Activated naive CD8-positive, alpha-beta T cell treated with anti-CD3 and anti-CD28 coated beads, Interleukin-2, amount 50 U/mL, for 16 hours (primary cell): ENCODE data around the gene EVPLL.
"Not testable (repeated sequence)": the region's sequence is repeated elsewhere in the genome, so short reads cannot be mapped to it uniquely, and the experiment has no call there.

Source experiments
- DNase-seq: peaks from one replicate; pipeline ENCODE4 v3.0.0-alpha.2; 2020; ENCODE audit warnings: low read depth, low spot score

EVPLL gene

DNA sequence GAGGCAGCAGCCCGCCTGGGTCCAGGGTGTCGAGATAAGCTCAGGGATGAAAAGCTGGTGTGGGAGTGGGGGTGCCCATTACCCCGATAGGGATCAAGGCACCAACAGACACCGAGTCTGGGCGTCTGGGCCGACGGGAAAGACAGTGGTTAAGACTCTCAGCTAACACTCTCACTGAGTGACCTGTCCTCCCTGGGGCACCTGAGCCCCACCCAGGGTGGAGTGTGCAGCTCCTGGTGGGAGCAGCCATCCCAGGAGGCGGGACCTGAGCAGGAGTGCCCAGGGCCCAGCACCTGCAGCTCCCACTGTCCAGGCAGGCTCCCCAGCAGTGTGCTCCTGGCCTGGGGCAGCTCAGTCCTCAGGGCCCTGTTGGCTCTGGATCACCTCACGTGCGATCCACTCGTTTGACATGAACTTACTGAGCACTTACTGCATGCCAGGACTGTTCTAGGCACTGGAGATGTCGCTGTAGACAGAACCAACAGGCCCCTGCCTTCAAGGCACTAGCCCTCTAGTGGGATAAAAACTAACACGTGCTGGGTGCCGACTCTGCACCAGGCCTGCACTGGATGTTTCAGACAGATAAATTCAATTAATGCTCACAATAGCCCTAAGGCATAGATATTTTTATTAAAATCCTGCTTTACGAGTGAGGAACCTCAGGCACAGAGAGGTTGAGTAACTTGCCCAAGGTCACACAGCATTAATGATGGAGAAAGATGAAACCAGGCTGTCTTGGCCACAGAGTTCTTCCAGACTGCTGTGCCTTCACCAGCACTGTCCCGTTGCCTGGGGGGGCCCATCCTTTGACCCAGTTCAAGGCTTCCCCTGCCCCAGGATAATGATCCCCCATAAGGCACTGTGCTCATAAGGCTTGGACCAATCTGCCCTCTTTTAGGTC is 1.9 kb downstream of the EVPLL start:
- DNase-seq: no peak

GRCh38 chr17:18380471-18381157 is 3.0 kb downstream of the EVPLL start:
- DNase-seq: no peak

- no peak for DNase-seq
These were observed 3.8 kb downstream of the EVPLL start for GRCh38 chr17:18381158-18381952.

DNA sequence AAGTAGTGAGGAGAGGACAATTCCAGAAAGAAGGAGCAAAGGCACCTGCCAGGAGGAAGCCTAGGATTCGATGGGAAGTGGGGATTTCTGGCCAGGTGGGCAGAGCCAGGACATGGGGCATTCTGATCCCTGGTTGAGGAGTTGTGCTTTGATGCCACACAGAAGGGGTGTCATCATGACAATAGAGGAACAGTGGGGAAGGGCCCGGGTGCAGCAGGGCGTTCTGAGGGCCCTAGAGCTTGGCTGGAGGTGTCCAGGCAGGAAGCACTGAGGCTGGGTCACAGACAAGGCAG is 4.3 kb downstream of the EVPLL start:
- DNase-seq: no peak

- DNase-seq: no peak
These were observed 5.0 kb downstream of the EVPLL start for GRCh38 chr17:18382441-18383078.

GRCh38 chr17:18383079-18383481 is 5.5 kb downstream of the EVPLL start:
- peak; percentile 3 for DNase-seq

DNA sequence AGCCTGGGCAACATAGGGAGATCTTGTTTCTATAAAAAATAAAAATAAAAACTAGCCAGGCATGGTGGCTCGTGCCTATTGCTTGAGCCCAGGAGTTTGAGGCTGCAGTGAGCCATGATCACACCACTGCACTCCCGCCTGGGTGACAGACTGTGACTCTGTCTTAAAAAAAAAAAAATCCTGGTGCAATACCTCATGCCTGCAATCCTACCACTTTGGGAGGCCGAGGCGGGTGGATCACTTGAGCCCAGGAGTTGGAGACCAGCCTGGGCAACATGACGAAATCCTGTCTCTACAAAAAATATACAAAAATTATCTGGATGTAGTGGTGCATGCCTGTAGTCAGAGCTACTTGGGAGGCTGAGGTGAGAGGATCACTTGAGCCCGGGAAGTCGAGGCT is 6.7 kb downstream of the EVPLL start:
- DNase-seq: not testable (repeated sequence)

DNA sequence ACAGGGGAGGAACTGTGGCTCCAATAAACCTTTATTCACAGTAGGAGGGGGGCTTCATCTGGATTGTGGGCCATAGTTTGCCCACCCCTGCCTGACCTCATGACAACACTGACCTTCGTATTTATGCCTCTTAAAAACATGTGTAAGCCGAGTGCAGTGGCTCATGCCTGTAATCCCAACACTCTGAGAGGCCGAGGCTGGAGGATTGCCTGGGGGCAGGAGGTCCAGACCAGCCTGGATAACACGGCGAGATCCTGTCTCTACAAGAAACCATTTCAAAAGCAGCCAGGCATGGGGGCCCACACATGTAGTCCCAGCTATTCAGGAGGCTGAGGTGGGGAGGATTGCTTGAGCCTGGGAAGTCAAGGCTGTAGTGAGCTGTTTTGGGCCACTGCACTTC is 10.0 kb downstream of the EVPLL start:
- DNase-seq: not testable (repeated sequence)

GRCh38 chr17:18388266-18388665 is 10.7 kb downstream of the EVPLL start:
- not testable (repeated sequence) for DNase-seq

DNA sequence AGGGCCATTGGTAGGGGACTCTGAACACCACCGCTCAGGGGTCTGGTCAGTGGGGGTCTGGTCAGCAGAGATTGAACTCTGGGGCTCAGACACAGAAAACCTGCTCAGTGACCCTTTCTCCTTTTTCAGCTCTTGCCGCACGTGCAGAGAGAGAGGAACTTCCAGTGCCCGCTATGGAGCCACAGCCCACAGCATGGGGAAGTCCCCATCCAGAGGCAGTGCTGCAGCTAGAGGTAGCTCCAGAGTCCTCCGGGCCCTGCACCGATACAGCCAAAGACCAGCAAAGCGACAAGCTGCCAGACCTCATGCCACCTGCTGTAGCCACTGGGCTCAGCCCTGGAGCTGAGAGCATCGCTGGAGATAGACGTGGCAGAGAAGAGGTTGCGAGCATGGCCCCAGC is 11.2 kb downstream of the EVPLL start:
- not testable (repeated sequence) for DNase-seq

- DNase-seq: not testable (repeated sequence)
These were observed 24.5 kb downstream of the EVPLL start for GRCh38 chr17:18401872-18402590.

- DNase-seq: not testable (repeated sequence)
These were observed 25.6 kb downstream of the EVPLL start for GRCh38 chr17:18403166-18403565.

GRCh38 chr17:18403604-18404003 is 26.0 kb downstream of the EVPLL start:
- not testable (repeated sequence) for DNase-seq

- DNase-seq: not testable (repeated sequence)
These were observed 31.3 kb downstream of the EVPLL start for GRCh38 chr17:18408906-18409305.

GRCh38 chr17:18409321-18409720 is 31.7 kb downstream of the EVPLL start:
- not testable (repeated sequence) for DNase-seq

GRCh38 chr17:18410736-18411135 is 33.2 kb downstream of the EVPLL start:
- not testable (repeated sequence) for DNase-seq

- not testable (repeated sequence) for DNase-seq
These were observed 33.8 kb downstream of the EVPLL start for GRCh38 chr17:18411377-18411864.

DNA sequence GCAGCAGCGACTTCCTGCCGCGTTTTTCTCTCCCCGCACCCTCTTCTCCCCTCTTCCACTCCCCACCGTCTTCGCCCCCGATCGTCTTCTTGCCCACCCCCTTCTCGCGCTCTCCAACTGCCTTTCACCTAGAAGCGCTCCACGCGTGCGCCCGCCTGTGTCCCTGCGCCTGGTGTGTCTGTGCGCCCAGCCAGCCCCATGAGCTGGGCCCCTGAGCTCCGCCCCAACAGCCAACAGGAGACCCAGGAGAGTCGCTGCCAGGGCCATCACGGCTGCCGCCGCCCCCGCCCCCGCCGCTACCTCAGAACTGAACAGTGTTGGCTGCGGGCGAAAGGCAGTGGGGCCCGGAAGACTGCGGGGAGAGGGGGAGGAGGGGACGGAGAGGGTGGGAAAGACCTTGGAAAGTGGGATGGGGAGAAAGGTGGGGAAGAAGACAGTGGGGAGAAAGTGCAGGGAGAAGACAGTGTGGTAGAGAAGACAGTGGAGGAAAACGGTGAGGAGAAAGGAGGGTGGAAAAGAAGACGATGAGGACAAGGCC is 34.5 kb downstream of the EVPLL start:
- DNase-seq: not testable (repeated sequence)

DNA sequence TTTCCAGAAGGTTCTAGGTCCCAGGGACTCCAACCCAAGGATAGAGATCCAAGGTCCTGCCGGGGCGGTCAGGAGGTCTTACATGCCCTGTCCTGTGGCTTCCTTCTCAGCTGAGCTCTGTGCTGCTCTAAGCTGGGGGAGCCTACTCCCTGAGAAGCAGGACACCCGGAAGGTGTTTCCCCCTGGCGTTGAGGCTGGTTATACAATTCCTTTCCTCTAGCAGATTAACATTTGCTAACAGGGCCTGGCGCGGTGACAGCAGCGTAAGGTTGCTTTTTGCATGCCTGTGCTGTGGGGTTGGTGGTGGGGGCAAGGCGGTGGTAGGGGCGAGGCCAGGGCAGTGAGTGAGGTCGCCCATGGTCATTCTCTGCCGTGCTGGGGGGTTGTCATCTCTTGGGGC is 43.9 kb downstream of the EVPLL start:
- not testable (repeated sequence) for DNase-seq

GRCh38 chr17:18422464-18422863 is 44.9 kb downstream of the EVPLL start:
- DNase-seq: not testable (repeated sequence)
